A673 (cell line): ENCODE data around the gene CFAP65. TPM values are rescaled to one million over a fixed set of nuclear protein-coding genes. Genes with fewer than 3 reads are reported as not detected.

Source experiments
- BruUV-seq: library from RNA; stranded (reverse); fragments of 400-500 nt; replicated peaks from 2 replicates; lab custom pipeline; 2021; lab: Mats Ljungman, UMichigan
- CTCF ChIA-PET: fragments of 300-600 bp; sonication (Branson Sonifier 250); formaldehyde crosslinking; loops from one replicate; lab custom pipeline; 2022; ENCODE audit warnings: antibody characterized with exemption; lab: Charles Lee
- POLR2A ChIA-PET: fragments of 300-600 bp; sonication (Branson Sonifier 250); formaldehyde crosslinking; loops from one replicate; lab custom pipeline; 2022; ENCODE audit warnings: antibody characterized with exemption; ENCODE audit not compliant: low non-redundant PET; lab: Charles Lee
- DNase-seq: peaks from one replicate; pipeline ENCODE4 v3.0.0-alpha.2; 2015; ENCODE audit warnings: low spot score
- H3K27ac ChIP-seq: fragments of 200-600 bp; sonication (generic); 2 replicates; pipeline ENCODE4 v1.5.1; 2016; ENCODE audit warnings: mixed run types, low read depth, mild to moderate bottlenecking, mixed read lengths, antibody characterized with exemption, low read length; ENCODE audit not compliant: poor library complexity, severe bottlenecking
- H3K27me3 ChIP-seq: fragments of 200-600 bp; sonication (generic); replicated peaks from 2 replicates; pipeline ENCODE4 v1.6.1; 2017; ENCODE audit warnings: mixed run types, low read depth, mild to moderate bottlenecking, mixed read lengths, antibody characterized with exemption, low read length; ENCODE audit not compliant: insufficient read depth, poor library complexity
- H3K36me3 ChIP-seq: fragments of 200-600 bp; sonication (generic); 2 replicates; pipeline ENCODE4 v1.6.1; 2016; ENCODE audit warnings: mixed run types, mild to moderate bottlenecking, mixed read lengths, antibody characterized with exemption, low read length; ENCODE audit not compliant: insufficient read depth, poor library complexity, severe bottlenecking
- H3K4me1 ChIP-seq: fragments of 200-600 bp; sonication (generic); 2 replicates; pipeline ENCODE4 v1.6.1; 2017; ENCODE audit warnings: mixed run types, mild to moderate bottlenecking, mixed read lengths, antibody characterized with exemption, low read length; ENCODE audit not compliant: insufficient read depth, poor library complexity, severe bottlenecking
- H3K4me3 ChIP-seq: fragments of 200-600 bp; sonication (generic); 2 replicates; pipeline ENCODE4 v1.5.1; 2016; ENCODE audit warnings: low read depth, mixed run types, mild to moderate bottlenecking, mixed read lengths, low read length; ENCODE audit not compliant: poor library complexity, severe bottlenecking
- H3K9me3 ChIP-seq: fragments of 200-600 bp; sonication (generic); 2 replicates; pipeline ENCODE4 v1.6.1; 2016; ENCODE audit warnings: mixed run types, low read depth, mild to moderate bottlenecking, mixed read lengths, antibody characterized with exemption, low read length; ENCODE audit not compliant: poor library complexity, severe bottlenecking
- CTCF ChIP-seq: fragments of 300-800, 200-600 bp; sonication (generic); conservative IDR thresholded peaks from 2 replicates; pipeline ENCODE4 v1.5.1; 2017; ENCODE audit warnings: low read depth, mild to moderate bottlenecking, antibody characterized with exemption, low read length, moderate library complexity, mixed read lengths
- EZH2 ChIP-seq: fragments of 200-600 bp; sonication (generic); IDR thresholded peaks from 2 replicates; pipeline ENCODE4 v1.6.1; 2017; ENCODE audit warnings: borderline replicate concordance, low read depth, mild to moderate bottlenecking, mixed read lengths, antibody characterized with exemption, low read length; ENCODE audit not compliant: poor library complexity, severe bottlenecking
- intact Hi-C: fragments of 100-400 bp; cut with micrococcal nuclease; formaldehyde crosslinking; loops from one replicate; pipeline ENCODE4 v1.10.0; 2022; ENCODE audit not compliant: unreplicated experiment
- total RNA-seq: library from RNA; stranded (reverse); gene quantifications from 2 replicates; pipeline ENCODE4 v1.2.3, GENCODE V29; 2021

Gene CFAP65
- total RNA-seq, 1 experiment from 2014 or later = 0.13 TPM

- no peak for DNase-seq
- ChIA-PET POLR2A (interaction anchor here (0.6 kb wide), 1 partner anchor 16 kb away, joined by 3 read pairs; no protein-coding TSS in a partner anchor), CTCF (no interaction called here)
- TF ChIP-seq CTCF (no peak), EZH2 (no peak)
- Histone ChIP-seq H3K4me3 (no peak overlapping the region), H3K27ac (no peak overlapping the region), H3K27me3 (peaks cover 37% of the 10 kb centered on the region), H3K9me3 (no peaks in the 10 kb centered on the region), H3K36me3 (no peaks in the 10 kb centered on the region), H3K4me1 (no peaks in the 10 kb centered on the region)
- intact Hi-C loops = no loop called here
- no TSS peak for BruUV-seq
These were observed 3.4 kb downstream of the CFAP65 start for GRCh38 chr2:219037783-219038499.

GRCh38 chr2:219035942-219036341 is 5.4 kb downstream of the CFAP65 start:
- POLR2A ChIA-PET = no interaction called here
- no peak overlapping the region for H3K4me3 ChIP-seq

GRCh38 chr2:219034823-219035222 is 6.5 kb downstream of the CFAP65 start:
- CTCF ChIA-PET = no interaction called here
- BruUV-seq = no TSS peak

More at GRCh38 chr2:219035942-219036341, 5.4 kb downstream of the CFAP65 start:
- no peak for TF ChIP-seq EZH2
- no peak for TF ChIP-seq CTCF
- no peaks in the 10 kb centered on the region for H3K9me3 ChIP-seq
- H3K27me3 ChIP-seq = peaks cover 30% of the 10 kb centered on the region
- no peak for DNase-seq
- intact Hi-C loops = no loop called here
- no peak overlapping the region for H3K27ac ChIP-seq
- H3K4me1 ChIP-seq = no peaks in the 10 kb centered on the region
- no peaks in the 10 kb centered on the region for H3K36me3 ChIP-seq
- no TSS peak for BruUV-seq
- CTCF ChIA-PET = interaction anchor here (0.8 kb wide), 1 partner anchor 119 kb away, joined by 3 read pairs; no protein-coding TSS in a partner anchor

More at GRCh38 chr2:219034823-219035222, 6.5 kb downstream of the CFAP65 start:
- Histone ChIP-seq H3K4me3 (no peak overlapping the region), H3K27me3 (peaks cover 22% of the 10 kb centered on the region), H3K36me3 (no peaks in the 10 kb centered on the region), H3K27ac (no peak overlapping the region), H3K9me3 (no peaks in the 10 kb centered on the region), H3K4me1 (no peaks in the 10 kb centered on the region)
- no peak for TF ChIP-seq CTCF
- no peak for TF ChIP-seq EZH2
- DNase-seq = no peak
- POLR2A ChIA-PET = no interaction called here
- intact Hi-C loops = no loop called here
